ENCODE measurements around the gene BANF2. TPM values are rescaled to one million over a fixed set of nuclear protein-coding genes. Genes with fewer than 3 reads are reported as not detected.

Gene BANF2
- total and polyA plus RNA-seq, 2 of the 4 experiments (the other 2 are of a cell fraction), result not detected

DNA sequence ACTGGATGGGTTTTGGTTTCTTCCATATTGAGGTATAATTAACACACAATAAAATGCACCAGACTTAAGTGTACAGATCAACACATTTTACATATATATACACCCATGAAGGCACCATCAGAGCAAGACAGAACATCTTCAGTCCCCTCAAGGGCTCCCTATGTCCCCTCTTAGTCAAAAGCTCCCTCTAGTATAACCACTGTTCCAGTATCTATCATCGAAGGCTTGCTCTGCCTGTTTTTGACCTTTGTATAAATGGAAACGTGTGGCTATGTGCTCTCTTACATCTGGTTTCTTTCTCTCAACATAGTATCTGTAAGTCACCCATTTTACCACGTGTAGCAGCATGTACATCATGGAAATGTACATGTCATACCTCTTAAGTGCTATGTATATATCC is 66.5 kb downstream of the BANF2 start:
- POLR2A ChIA-PET (ENCODE audit: unreplicated experiment), result no interaction called here
- no peak for ATAC-seq (ENCODE audit: low read depth)
- WGBS, 2 experiments (ENCODE audit: extremely low coverage in 2 of 2, insufficient read length in 1 of 2), result no CpG with 5 or more reads among the region's 3 CpGs

More for the DNA sequence above, 66.5 kb downstream of the BANF2 start:
- H3K4me2 ChIP-seq (ENCODE audit: low read depth, low read length), result no peak overlapping the region
- H3K27ac ChIP-seq (ENCODE audit: insufficient read depth, low read length), result no peak overlapping the region
- TF ChIP-seq CEBPB (IDR thresholded peaks at IDR 0.05; ENCODE audit: low read depth, low read length) (no peak), POLR2A (IDR thresholded peaks at IDR 0.05; ENCODE audit: low read depth, low read length) (no peak), FOS (IDR thresholded peaks at IDR 0.05; ENCODE audit: low read depth, low read length) (no peak), SMC3 (IDR thresholded peaks at IDR 0.05; ENCODE audit: low read depth, low read length) (no peak), NFE2L2 (IDR thresholded peaks at IDR 0.05; ENCODE audit: low read depth, low read length) (no peak), RAD21 (IDR thresholded peaks at IDR 0.05; ENCODE audit: low read length) (no peak), MXI1 (IDR thresholded peaks at IDR 0.05; ENCODE audit: borderline replicate concordance, low read depth, low read length) (no peak), MAFK (IDR thresholded peaks at IDR 0.05; ENCODE audit: low read depth, low read length) (no peak), MAZ (IDR thresholded peaks at IDR 0.05; ENCODE audit: borderline replicate concordance, low read depth, low read length) (no peak), BHLHE40 (IDR thresholded peaks at IDR 0.05; ENCODE audit: low read depth, low read length) (no peak), CHD1 (IDR thresholded peaks at IDR 0.05; ENCODE audit: low read depth, low read length) (no peak), RCOR1 (IDR thresholded peaks at IDR 0.05; ENCODE audit: insufficient replicate concordance, low read length) (no peak)
- TF ChIP-seq, protein P1, sequence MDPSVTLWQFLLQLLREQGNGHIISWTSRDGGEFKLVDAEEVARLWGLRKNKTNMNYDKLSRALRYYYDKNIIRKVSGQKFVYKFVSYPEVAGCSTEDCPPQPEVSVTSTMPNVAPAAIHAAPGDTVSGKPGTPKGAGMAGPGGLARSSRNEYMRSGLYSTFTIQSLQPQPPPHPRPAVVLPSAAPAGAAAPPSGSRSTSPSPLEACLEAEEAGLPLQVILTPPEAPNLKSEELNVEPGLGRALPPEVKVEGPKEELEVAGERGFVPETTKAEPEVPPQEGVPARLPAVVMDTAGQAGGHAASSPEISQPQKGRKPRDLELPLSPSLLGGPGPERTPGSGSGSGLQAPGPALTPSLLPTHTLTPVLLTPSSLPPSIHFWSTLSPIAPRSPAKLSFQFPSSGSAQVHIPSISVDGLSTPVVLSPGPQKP (IDR thresholded peaks at IDR 0.05; ENCODE audit: borderline replicate concordance, low read depth, low read length), result no peak
- H3K9me1 ChIP-seq (ENCODE audit: insufficient read depth, low read length), result 0 out of 2 replicates have a peak, but pooled peaks cover 2% of the 10 kb centered on the region
- H2AFZ ChIP-seq (replicated peaks; ENCODE audit: low read length, poor library complexity), result no peak overlapping the region
- no peak for DNase-seq
- no peak overlapping the region for H4K91ac ChIP-seq (ENCODE audit: insufficient read depth, low read depth, low read length)
- H2BK20ac ChIP-seq (ENCODE audit: low read depth, low read length), result no peak overlapping the region
- H3K4me1 ChIP-seq (ENCODE audit: control insufficient read depth, insufficient read depth, low read length), result no peaks in the 10 kb centered on the region
- H3K36me3 ChIP-seq (ENCODE audit: control insufficient read depth, insufficient read depth, low read length), result no peaks in the 10 kb centered on the region
- no peak overlapping the region for H4K5ac ChIP-seq (ENCODE audit: low read depth, low read length)
- H3K4me3 ChIP-seq (ENCODE audit: insufficient read depth, low read depth, low read length), result no peak overlapping the region
- H2BK120ac ChIP-seq (ENCODE audit: low read depth, low read length), result no peak overlapping the region
- CTCF ChIA-PET, result no interaction called here
- H2AK9ac ChIP-seq (replicated peaks; ENCODE audit: low read depth, low read length, poor library complexity), result no peak overlapping the region
- H3K18ac ChIP-seq (ENCODE audit: low read depth, low read length), result no peak overlapping the region
- H3K23ac ChIP-seq (ENCODE audit: low read depth, low read length), result no peak overlapping the region
- intact Hi-C loops (cut with micrococcal nuclease) (no loop called here), in situ Hi-C loops (cut with MboI; ENCODE audit: low sequenced_read_pairs) (no loop called here), dilution Hi-C loops (cut with HindIII; ENCODE audit: low sequenced_read_pairs, unreplicated experiment) (no loop called here)
- no peaks in the 10 kb centered on the region for H3K9me3 ChIP-seq (ENCODE audit: control insufficient read depth, insufficient read depth, low read length)
- H3K27me3 ChIP-seq (ENCODE audit: control insufficient read depth, insufficient read depth, low read length), result peaks cover 4% of the 10 kb centered on the region
- H3K9ac ChIP-seq (ENCODE audit: low read depth, low read length), result no peak overlapping the region
- H3K4ac ChIP-seq (ENCODE audit: low read depth, low read length), result no peak overlapping the region
- no peak overlapping the region for H3K14ac ChIP-seq (replicated peaks; ENCODE audit: low read depth, low read length)
- H4K8ac ChIP-seq (ENCODE audit: low read depth in 2 of 2, low read length in 2 of 2), result no peak overlapping the region
- H2AK5ac ChIP-seq (ENCODE audit: low read depth, low read length), result no peak overlapping the region
- H2BK15ac ChIP-seq (ENCODE audit: low read depth, low read length), result no peak overlapping the region
- H3K56ac ChIP-seq (ENCODE audit: extremely low read depth, insufficient read depth, low read length), result no peak overlapping the region
- H3K79me1 ChIP-seq (ENCODE audit: low read depth in 1 of 2, low read length in 2 of 2), result no peaks in the 10 kb centered on the region
- no peak overlapping the region for H2BK5ac ChIP-seq (ENCODE audit: low read depth, low read length, poor library complexity, severe bottlenecking)
- BruUV-seq (replicated peaks), result no TSS peak
- no peaks in the 10 kb centered on the region for H4K20me1 ChIP-seq (ENCODE audit: insufficient read depth, low read length)

Measured in IMR-90 (cell line).